Naive B cell (primary cell): Measurements from ENCODE around the gene MEIOSIN. TPM values are rescaled to one million over a fixed set of nuclear protein-coding genes. Genes with fewer than 3 reads are reported as not detected.

Experiments used
- ATAC-seq, 2 donors: fragments of 150-1000 bp; cut with Tn5 transposase; 2 replicates each; pipeline ENCODE4 v1.10.0; 2021; ENCODE audit warnings: low read depth in 2 of 2, mild to moderate bottlenecking in 2 of 2, moderate library complexity in 2 of 2
- DNase-seq: peaks from one replicate; pipeline ENCODE4 v3.0.0; 2022
- H3K27ac Mint-ChIP-seq, 6 donors: one replicate each; pipeline ENCODE4 v1.8.0; 2020 to 2022; ENCODE audit warnings: mild to moderate bottlenecking in 6 of 6, mixed read lengths in 6 of 6, moderate library complexity in 5 of 6, inconsistent platforms in 2 of 6
- H3K27me3 Mint-ChIP-seq, 3 donors: one replicate each; pipeline ENCODE4 v1.8.0; 2021 to 2022; ENCODE audit warnings: mixed read lengths in 3 of 3, mild to moderate bottlenecking in 1 of 3
- H3K36me3 Mint-ChIP-seq, 2 donors: one replicate each; pipeline ENCODE4 v1.8.0; 2020 to 2022; ENCODE audit warnings: mixed read lengths in 2 of 2, inconsistent platforms in 1 of 2, mild to moderate bottlenecking in 1 of 2
- H3K4me1 Mint-ChIP-seq, 3 donors: one replicate each; pipeline ENCODE4 v1.8.0; 2020 to 2022; ENCODE audit warnings: mixed read lengths in 3 of 3, inconsistent platforms in 1 of 3, mild to moderate bottlenecking in 1 of 3, moderate library complexity in 1 of 3
- H3K4me3 Mint-ChIP-seq, 8 donors: one replicate each; pipeline ENCODE4 v1.8.0; 2020 to 2022; ENCODE audit warnings: mild to moderate bottlenecking in 8 of 8, mixed read lengths in 8 of 8, moderate library complexity in 8 of 8, inconsistent platforms in 2 of 8
- H3K9me3 Mint-ChIP-seq, 7 donors: one replicate each; pipeline ENCODE4 v1.8.0; 2020 to 2022; ENCODE audit warnings: mixed read lengths in 7 of 7, mild to moderate bottlenecking in 5 of 7, inconsistent platforms in 2 of 7, moderate library complexity in 1 of 7
- polyA plus RNA-seq, 6 donors: library from polyadenylated mRNA; unstranded; fragments of 300-500 nt; fragmentation: Illumina TruSeq; gene quantifications; one replicate each; pipeline ENCODE4 v1.2.3, GENCODE V29; 2021; ENCODE audit warnings: low read depth in 6 of 6

Gene MEIOSIN
- polyA plus RNA-seq, 6 donors from 2014 or later: not detected

DNA sequence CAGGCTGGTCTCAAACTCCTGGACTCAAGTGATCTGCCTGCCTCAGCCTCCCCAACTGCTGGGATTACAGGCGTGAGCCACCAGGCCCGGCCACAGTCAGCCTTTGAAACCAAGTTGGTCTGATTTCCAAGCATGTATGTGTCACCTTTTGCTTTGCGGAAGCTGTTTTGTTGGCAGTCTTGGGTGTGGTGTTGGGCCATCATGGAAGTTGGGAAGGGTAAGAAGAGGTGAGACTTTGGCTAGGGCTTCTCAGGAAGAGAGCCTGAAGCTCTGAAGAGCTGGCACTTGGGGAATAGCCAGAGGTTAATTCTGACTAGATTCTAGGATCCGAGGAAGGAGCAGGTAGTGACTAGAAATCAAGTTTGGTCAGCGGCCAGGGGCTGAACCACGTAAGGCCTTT, 79.1 kb downstream of the MEIOSIN start:
- H3K9me3 Mint-ChIP-seq: no peaks in the 10 kb centered on the region
- DNase-seq: no peak
- H3K36me3 Mint-ChIP-seq: no peaks in the 10 kb centered on the region
- no peak overlapping the region for H3K27ac Mint-ChIP-seq
- no peak overlapping the region for H3K4me3 Mint-ChIP-seq
- ATAC-seq: no peak
- H3K4me1 Mint-ChIP-seq: peaks cover 0 to 11% (median 7%) of the 10 kb centered on the region in 3 donors
- peaks cover 0 to 31% (median 4%) of the 10 kb centered on the region in 3 donors for H3K27me3 Mint-ChIP-seq

Other genes with a start within 250 kb of the MEIOSIN start
- gene RTN2, start 236.4 kb upstream of the MEIOSIN start, polyA plus RNA-seq: under 1 TPM in 3 of 6 donors, not detected in 3; 0.28 to 0.58 (median 0.47) TPM
- 1 to 10 TPM; 1.6 to 3.4 (median 2.4) TPM for gene PPM1N, start 235.0 kb upstream of the MEIOSIN start, polyA plus RNA-seq
- 10 to 100 TPM; 51.5 to 87.2 (median 64.3) TPM for gene VASP, start 226.0 kb upstream of the MEIOSIN start, polyA plus RNA-seq
- 10 to 100 TPM in 1 of 6 donors, 1 to 10 TPM in 4, not detected in 1; 5.0 to 14.4 (median 7.8) TPM for gene OPA3, start 148.6 kb upstream of the MEIOSIN start, polyA plus RNA-seq
- gene GPR4, start 131.2 kb upstream of the MEIOSIN start, polyA plus RNA-seq: not detected
- gene EML2, start 94.0 kb upstream of the MEIOSIN start, polyA plus RNA-seq: 10 to 100 TPM in 3 of 6 donors, 1 to 10 TPM in 3; 4.3 to 14.1 (median 10.3) TPM
- gene GIPR, start 65.2 kb upstream of the MEIOSIN start, polyA plus RNA-seq: not detected
- 1,000 to 10,000 TPM in 2 of 6 donors, 100 to 1,000 TPM in 4; 808 to 1,139 (median 906) TPM for gene SNRPD2, start 41.5 kb upstream of the MEIOSIN start, polyA plus RNA-seq
- 1 to 10 TPM in 5 of 6 donors, under 1 TPM in 1; 0.70 to 6.8 (median 1.7) TPM for gene QPCTL, start 40.8 kb upstream of the MEIOSIN start, polyA plus RNA-seq
- gene FBXO46, start 2.5 kb upstream of the MEIOSIN start, polyA plus RNA-seq: 10 to 100 TPM in 5 of 6 donors, 1 to 10 TPM in 1; 9.4 to 23.0 (median 13.9) TPM
- gene SIX5, start 35.8 kb downstream of the MEIOSIN start, polyA plus RNA-seq: under 1 TPM in 1 of 6 donors, not detected in 5; 0.18 TPM
- gene DMPK, start 49.1 kb downstream of the MEIOSIN start, polyA plus RNA-seq: 1 to 10 TPM in 3 of 6 donors, under 1 TPM in 2, not detected in 1; 0.31 to 2.7 (median 1.1) TPM
- gene DMWD, start 59.4 kb downstream of the MEIOSIN start, polyA plus RNA-seq: 10 to 100 TPM; 13.4 to 28.1 (median 22.1) TPM
- not detected for gene RSPH6A, start 81.9 kb downstream of the MEIOSIN start, polyA plus RNA-seq
- gene SYMPK, start 129.7 kb downstream of the MEIOSIN start, polyA plus RNA-seq: 10 to 100 TPM in 2 of 6 donors, 1 to 10 TPM in 4; 6.3 to 24.3 (median 9.0) TPM
- gene FOXA3, start 130.9 kb downstream of the MEIOSIN start, polyA plus RNA-seq: not detected
- 10 to 100 TPM in 1 of 6 donors, 1 to 10 TPM in 5; 3.1 to 10.1 (median 5.9) TPM for gene IRF2BP1, start 152.7 kb downstream of the MEIOSIN start, polyA plus RNA-seq
- under 1 TPM in 4 of 6 donors, not detected in 2; 0.15 to 0.30 (median 0.28) TPM for gene MYPOP, start 169.2 kb downstream of the MEIOSIN start, polyA plus RNA-seq
- not detected for gene NANOS2, start 181.3 kb downstream of the MEIOSIN start, polyA plus RNA-seq
- gene NOVA2, start 240.4 kb downstream of the MEIOSIN start, polyA plus RNA-seq: not detected